Gastroesophageal sphincter (tissue), 3 donors: ENCODE measurements around the gene ANKRD17.

Source experiments
- EP300 ChIP-seq: sonication (generic); formaldehyde crosslinking; IDR thresholded peaks from one replicate; pipeline ENCODE4 v1.6.1; 2017; ENCODE audit warnings: antibody characterized with exemption, mild to moderate bottlenecking
- POLR2A ChIP-seq, 2 donors: fragments of 450-650 bp; IDR thresholded peaks; one replicate each; pipeline ENCODE4 v1.6.1; 2017; ENCODE audit warnings: antibody characterized with exemption in 2 of 2, mild to moderate bottlenecking in 2 of 2, moderate library complexity in 1 of 2
- POLR2AphosphoS5 ChIP-seq: sonication (generic); formaldehyde crosslinking; IDR thresholded peaks from one replicate; pipeline ENCODE4 v1.6.1; 2017; ENCODE audit warnings: antibody characterized with exemption
- TF ChIP-seq, protein P1 (sequence below), 4 experiments: fragments of 200-600 bp in 2 of 4; fragments of 450-650 bp in 2 of 4; sonication (generic) in 1 of 4; IDR thresholded peaks; one replicate each; pipeline ENCODE4 v1.5.1; 2017 to 2019; ENCODE audit warnings: antibody characterized with exemption in 4 of 4, mild to moderate bottlenecking in 2 of 4, moderate library complexity in 2 of 4

GRCh38 chr4:73036123-73036522, 222.5 kb downstream of the ANKRD17 start:
- TF ChIP-seq POLR2A (IDR thresholded peaks at IDR 0.05) (no peak), EP300 (no peak), POLR2AphosphoS5 (no peak)
- TF ChIP-seq, protein P1, sequence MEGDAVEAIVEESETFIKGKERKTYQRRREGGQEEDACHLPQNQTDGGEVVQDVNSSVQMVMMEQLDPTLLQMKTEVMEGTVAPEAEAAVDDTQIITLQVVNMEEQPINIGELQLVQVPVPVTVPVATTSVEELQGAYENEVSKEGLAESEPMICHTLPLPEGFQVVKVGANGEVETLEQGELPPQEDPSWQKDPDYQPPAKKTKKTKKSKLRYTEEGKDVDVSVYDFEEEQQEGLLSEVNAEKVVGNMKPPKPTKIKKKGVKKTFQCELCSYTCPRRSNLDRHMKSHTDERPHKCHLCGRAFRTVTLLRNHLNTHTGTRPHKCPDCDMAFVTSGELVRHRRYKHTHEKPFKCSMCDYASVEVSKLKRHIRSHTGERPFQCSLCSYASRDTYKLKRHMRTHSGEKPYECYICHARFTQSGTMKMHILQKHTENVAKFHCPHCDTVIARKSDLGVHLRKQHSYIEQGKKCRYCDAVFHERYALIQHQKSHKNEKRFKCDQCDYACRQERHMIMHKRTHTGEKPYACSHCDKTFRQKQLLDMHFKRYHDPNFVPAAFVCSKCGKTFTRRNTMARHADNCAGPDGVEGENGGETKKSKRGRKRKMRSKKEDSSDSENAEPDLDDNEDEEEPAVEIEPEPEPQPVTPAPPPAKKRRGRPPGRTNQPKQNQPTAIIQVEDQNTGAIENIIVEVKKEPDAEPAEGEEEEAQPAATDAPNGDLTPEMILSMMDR (IDR thresholded peaks at IDR 0.05) = no peak
